Measurements from ENCODE around the gene LRCH3. TPM values are rescaled to one million over a fixed set of nuclear protein-coding genes. Genes with fewer than 3 reads are reported as not detected.

LRCH3 gene
- total and polyA plus RNA-seq, 2 of the 13 experiments (the other 11 are each of a cell fraction or from before 2014, with no cell fraction given), result 25.5 to 103 TPM

GRCh38 chr3:197749601-197750395 lies 41.3 kb upstream of the LRCH3 start, which contains the start of gene FYTTD1 (continued):
- 0 out of 2 replicates have a peak, but pooled peaks have one; percentile 68 for TF ChIP-seq ZNF780A (CRISPR knock-in tag; IDR thresholded peaks at IDR 0.05)
- TF ChIP-seq ZNF503 (CRISPR knock-in tag; IDR thresholded peaks at IDR 0.05), result 0 out of 2 replicates have a peak, but pooled peaks have one; percentile 30
- no peak for TF ChIP-seq IKZF1 (IDR thresholded peaks at IDR 0.05)
- peak; percentile 48; the same call in 1 of the 3 replicates for TF ChIP-seq MXI1 (IDR thresholded peaks at IDR 0.05; ENCODE audit: borderline replicate concordance, low read depth, low read length)
- TF ChIP-seq HDAC2 (CRISPR knock-in tag; IDR thresholded peaks at IDR 0.05), result peak; percentile 8; the same call in 1 of the 2 replicates
- TF ChIP-seq CBFB (CRISPR knock-in tag; IDR thresholded peaks at IDR 0.05), result no peak
- TF ChIP-seq ZNF839 (CRISPR knock-in tag; IDR thresholded peaks at IDR 0.05; ENCODE audit: borderline replicate concordance), result 0 out of 2 replicates have a peak, but pooled peaks have one; percentile 39
- TF ChIP-seq ZBTB44 (CRISPR knock-in tag; IDR thresholded peaks at IDR 0.05), result 0 out of 2 replicates have a peak, but pooled peaks have one; percentile 27
- TF ChIP-seq ZNF710 (CRISPR knock-in tag; IDR thresholded peaks at IDR 0.05; ENCODE audit: borderline replicate concordance), result peak; percentile 47; the same call in 1 of the 2 replicates
- no peak for TF ChIP-seq ZNF569 (CRISPR knock-in tag; IDR thresholded peaks at IDR 0.05; ENCODE audit: borderline replicate concordance)
- no peak for TF ChIP-seq TBX2 (CRISPR knock-in tag; IDR thresholded peaks at IDR 0.05; ENCODE audit: borderline replicate concordance)
- TF ChIP-seq ZFY (CRISPR knock-in tag; IDR thresholded peaks at IDR 0.05), result peak; percentile 91
- TF ChIP-seq GMEB2 (CRISPR knock-in tag; IDR thresholded peaks at IDR 0.05; ENCODE audit: low read depth), result no peak
- TF ChIP-seq MIER3 (CRISPR knock-in tag; IDR thresholded peaks at IDR 0.05; ENCODE audit: borderline replicate concordance), result no peak
- peak; percentile 74; the same call in 1 of the 2 replicates for TF ChIP-seq CHCHD3 (CRISPR knock-in tag; IDR thresholded peaks at IDR 0.05)
- no peak for TF ChIP-seq ZNF20 (CRISPR knock-in tag; IDR thresholded peaks at IDR 0.05)
- 0 out of 2 replicates have a peak, but pooled peaks have one; percentile 47 for TF ChIP-seq GFI1 (CRISPR knock-in tag; IDR thresholded peaks at IDR 0.05; ENCODE audit: borderline replicate concordance)
- peak; percentile 73; the same call in 1 of the 2 replicates for TF ChIP-seq MEIS2 (CRISPR knock-in tag; IDR thresholded peaks at IDR 0.05)
